ENCODE data around the gene GDPD4. TPM values are rescaled to one million over a fixed set of nuclear protein-coding genes. Genes with fewer than 3 reads are reported as not detected.

Gene GDPD4
- total and polyA plus RNA-seq, 2 of the 4 experiments (the other 2 are of a cell fraction) = not detected

DNA sequence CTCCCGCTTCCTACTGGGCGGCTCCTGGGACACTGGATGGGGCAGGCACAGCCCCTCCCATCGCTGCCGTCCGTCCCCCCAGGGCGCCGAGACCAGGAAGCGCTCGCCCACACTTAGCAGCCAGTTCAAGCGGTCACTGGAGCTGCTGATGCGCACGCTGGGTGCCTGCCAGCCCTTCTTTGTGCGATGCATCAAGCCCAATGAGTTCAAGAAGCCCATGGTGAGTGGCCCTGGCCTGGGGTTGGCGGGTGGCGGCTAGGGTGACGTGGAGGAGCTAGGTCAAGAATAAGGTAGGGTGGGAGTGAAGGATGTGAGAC lies 128.9 kb downstream of the GDPD4 start:
- Histone ChIP-seq H2AK5ac (ENCODE audit: low read depth, low read length) (no peak overlapping the region), H2BK20ac (ENCODE audit: low read depth, low read length) (no peak overlapping the region), H3K36me3 (ENCODE audit: control insufficient read depth, insufficient read depth, low read length) (no peaks in the 10 kb centered on the region), H2AFZ (replicated peaks; ENCODE audit: low read length, poor library complexity) (no peak overlapping the region), H2AK9ac (replicated peaks; ENCODE audit: low read depth, low read length, poor library complexity) (no peak overlapping the region), H3K23ac (ENCODE audit: low read depth, low read length) (no peak overlapping the region), H3K4me1 (ENCODE audit: control insufficient read depth, insufficient read depth, low read length) (no peaks in the 10 kb centered on the region), H3K4ac (ENCODE audit: low read depth, low read length) (no peak overlapping the region), H3K9ac (ENCODE audit: low read depth, low read length) (no peak overlapping the region), H3K4me3 (ENCODE audit: insufficient read depth, low read depth, low read length) (no peak overlapping the region), H2BK15ac (ENCODE audit: low read depth, low read length) (no peak overlapping the region), H2BK5ac (ENCODE audit: low read depth, low read length, poor library complexity, severe bottlenecking) (no peak overlapping the region), H3K9me1 (ENCODE audit: insufficient read depth, low read length) (peaks cover 2% of the 10 kb centered on the region; the same call in 1 of the 2 replicates), H3K14ac (replicated peaks; ENCODE audit: low read depth, low read length) (no peak overlapping the region), H3K18ac (ENCODE audit: low read depth, low read length) (no peak overlapping the region), H3K4me2 (ENCODE audit: low read depth, low read length) (no peak overlapping the region), H4K20me1 (ENCODE audit: insufficient read depth, low read length) (no peaks in the 10 kb centered on the region), H4K5ac (ENCODE audit: low read depth, low read length) (no peak overlapping the region), H3K9me3 (ENCODE audit: control insufficient read depth, insufficient read depth, low read length) (no peaks in the 10 kb centered on the region), H4K8ac (ENCODE audit: low read depth in 2 of 2, low read length in 2 of 2) (no peak overlapping the region), H2BK120ac (ENCODE audit: low read depth, low read length) (no peak overlapping the region), H4K91ac (ENCODE audit: insufficient read depth, low read depth, low read length) (no peak overlapping the region), H3K27ac (ENCODE audit: insufficient read depth, low read length) (no peak overlapping the region), H3K27me3 (ENCODE audit: control insufficient read depth, insufficient read depth, low read length) (peaks cover 34% of the 10 kb centered on the region), H3K79me1 (ENCODE audit: low read depth in 1 of 2, low read length in 2 of 2) (no peaks in the 10 kb centered on the region), H3K56ac (ENCODE audit: extremely low read depth, insufficient read depth, low read length) (no peak overlapping the region)
- dilution Hi-C loops (cut with HindIII; ENCODE audit: low sequenced_read_pairs, unreplicated experiment) (no loop called here), in situ Hi-C loops (cut with MboI; ENCODE audit: low sequenced_read_pairs) (no loop called here), intact Hi-C loops (cut with micrococcal nuclease) (no loop called here)
- ATAC-seq (ENCODE audit: low read depth) (no peak), DNase-seq (peak; percentile 5)
- BruUV-seq (replicated peaks) = no TSS peak
- ChIA-PET POLR2A (ENCODE audit: unreplicated experiment) (no interaction called here), CTCF (no interaction called here)
- WGBS, 2 experiments (ENCODE audit: extremely low coverage in 2 of 2, insufficient read length in 1 of 2) = 56% methylated on average over 9 of the region's 16 CpGs; no CpG with 5 or more reads in 1 of the 2 experiments
- TF ChIP-seq RCOR1 (IDR thresholded peaks at IDR 0.05; ENCODE audit: insufficient replicate concordance, low read length) (no peak), BHLHE40 (IDR thresholded peaks at IDR 0.05; ENCODE audit: low read depth, low read length) (no peak), FOS (IDR thresholded peaks at IDR 0.05; ENCODE audit: low read depth, low read length) (no peak), RFX5 (IDR thresholded peaks at IDR 0.05; ENCODE audit: low read depth, low read length) (no peak), CTCF (conservative IDR thresholded peaks at IDR 0.05; ENCODE audit: low read depth, low read length) (no peak), RAD21 (IDR thresholded peaks at IDR 0.05; ENCODE audit: low read length) (no peak), MAFK (IDR thresholded peaks at IDR 0.05; ENCODE audit: low read depth, low read length) (no peak), SMC3 (IDR thresholded peaks at IDR 0.05; ENCODE audit: low read depth, low read length) (no peak), CEBPB (IDR thresholded peaks at IDR 0.05; ENCODE audit: low read depth, low read length) (no peak), CHD1 (IDR thresholded peaks at IDR 0.05; ENCODE audit: low read depth, low read length) (no peak)
- TF ChIP-seq, protein P1, sequence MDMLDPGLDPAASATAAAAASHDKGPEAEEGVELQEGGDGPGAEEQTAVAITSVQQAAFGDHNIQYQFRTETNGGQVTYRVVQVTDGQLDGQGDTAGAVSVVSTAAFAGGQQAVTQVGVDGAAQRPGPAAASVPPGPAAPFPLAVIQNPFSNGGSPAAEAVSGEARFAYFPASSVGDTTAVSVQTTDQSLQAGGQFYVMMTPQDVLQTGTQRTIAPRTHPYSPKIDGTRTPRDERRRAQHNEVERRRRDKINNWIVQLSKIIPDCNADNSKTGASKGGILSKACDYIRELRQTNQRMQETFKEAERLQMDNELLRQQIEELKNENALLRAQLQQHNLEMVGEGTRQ (IDR thresholded peaks at IDR 0.05; ENCODE audit: low read depth, low read length) = no peak
